Hindlimb muscle (tissue), 1 donor: ENCODE data around the gene WWOX. TPM values are rescaled to one million over a fixed set of nuclear protein-coding genes. Genes with fewer than 3 reads are reported as not detected.

Source experiments
- DNase-seq: peaks from one replicate; pipeline ENCODE4 v3.0.0-alpha.2; 2013
- polyA plus RNA-seq: library from polyadenylated mRNA; unstranded; fragments of 120-200 nt; gene quantifications from one replicate; pipeline ENCODE4 v1.2.1, GENCODE V29; 2013; ENCODE audit not compliant: insufficient read length

WWOX gene
- polyA plus RNA-seq, 1 donor, result 12.9 TPM

DNA sequence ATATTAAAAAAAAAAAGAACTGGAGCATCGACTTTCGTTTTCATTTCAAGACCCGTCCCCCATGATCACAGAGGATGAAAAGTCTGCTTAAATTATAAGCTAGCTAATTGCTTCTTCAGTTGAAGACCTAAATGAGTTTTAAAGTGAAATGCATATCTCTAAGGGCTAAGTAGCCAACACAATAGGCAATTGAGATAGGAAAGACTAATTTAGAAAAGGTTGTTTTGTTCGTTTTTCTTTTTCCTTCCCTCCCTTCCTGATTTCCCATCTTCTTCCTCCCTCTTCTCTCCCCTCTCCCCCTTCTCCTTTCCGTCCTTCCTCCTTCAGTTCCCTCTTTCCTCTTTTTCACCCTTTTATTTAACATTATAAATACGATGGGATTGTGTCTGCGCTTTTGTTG, 377.2 kb downstream of the WWOX start:
- DNase-seq, result no peak

DNA sequence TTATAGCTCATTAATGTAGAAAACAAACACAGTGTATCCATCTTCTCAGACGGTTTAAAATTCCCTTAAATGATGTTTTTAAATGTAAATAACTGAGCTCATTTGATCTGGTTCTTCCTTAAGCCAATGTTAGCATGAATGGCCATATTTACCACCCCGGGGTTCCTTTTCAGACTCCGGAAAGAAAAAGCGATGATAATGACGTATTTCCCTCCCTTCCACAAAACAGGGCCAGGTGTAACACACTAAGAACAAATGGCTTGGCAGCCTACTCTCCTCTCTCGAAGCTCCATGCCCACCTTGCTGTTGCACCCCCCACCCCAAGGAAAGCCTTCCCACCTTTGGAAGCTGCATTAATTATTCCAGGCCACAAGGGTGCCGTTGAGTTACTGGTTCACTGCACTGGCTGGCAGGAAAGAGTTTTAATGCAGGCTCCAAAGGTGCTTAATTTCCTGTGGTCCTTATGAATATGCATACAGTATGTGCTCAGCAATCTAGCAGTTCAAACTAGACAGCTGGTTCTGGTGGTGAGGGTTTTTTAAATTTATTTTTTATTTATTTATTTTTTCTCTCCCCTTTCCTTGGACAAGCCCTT, 378.9 kb downstream of the WWOX start:
- DNase-seq, result no peak

DNA sequence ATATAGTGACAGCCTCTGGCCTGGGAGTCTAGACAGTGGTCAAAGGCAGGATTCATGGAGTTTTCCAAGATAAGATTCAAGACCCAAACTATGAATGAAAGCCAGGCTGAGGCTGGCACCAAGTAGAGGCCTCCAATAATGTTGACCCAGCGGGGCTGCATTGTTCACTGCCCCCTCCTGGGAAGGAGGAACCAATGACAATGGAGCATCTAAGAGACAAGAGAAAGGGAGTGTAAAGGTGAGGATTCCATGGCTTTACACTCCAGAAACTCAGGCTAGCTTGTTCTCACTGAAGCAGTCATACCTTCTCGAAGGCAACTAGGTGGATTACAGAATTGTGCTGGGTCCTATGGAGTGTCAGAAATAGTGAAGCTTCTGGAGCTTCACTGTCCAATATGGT, 380.3 kb downstream of the WWOX start:
- DNase-seq, result no peak

DNA sequence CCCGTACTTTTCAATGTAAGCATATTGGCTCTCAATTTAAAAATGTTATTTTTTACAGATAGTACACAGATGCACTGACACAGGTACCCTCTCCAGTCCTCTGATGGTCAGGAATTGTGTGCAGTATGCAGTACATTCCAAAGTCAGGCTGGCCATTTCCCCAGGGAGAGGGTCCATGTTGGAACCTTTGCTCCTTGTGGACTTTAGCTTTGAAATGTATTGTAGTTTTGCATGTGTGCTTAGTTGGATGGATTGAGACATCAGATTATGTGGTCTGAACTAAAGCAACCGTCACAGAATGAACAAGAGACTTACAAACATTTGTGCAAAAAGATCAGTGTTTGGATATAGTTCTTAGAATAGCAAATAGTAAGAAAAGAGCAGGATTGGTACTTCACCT, 381.1 kb downstream of the WWOX start:
- DNase-seq, result no peak

DNA sequence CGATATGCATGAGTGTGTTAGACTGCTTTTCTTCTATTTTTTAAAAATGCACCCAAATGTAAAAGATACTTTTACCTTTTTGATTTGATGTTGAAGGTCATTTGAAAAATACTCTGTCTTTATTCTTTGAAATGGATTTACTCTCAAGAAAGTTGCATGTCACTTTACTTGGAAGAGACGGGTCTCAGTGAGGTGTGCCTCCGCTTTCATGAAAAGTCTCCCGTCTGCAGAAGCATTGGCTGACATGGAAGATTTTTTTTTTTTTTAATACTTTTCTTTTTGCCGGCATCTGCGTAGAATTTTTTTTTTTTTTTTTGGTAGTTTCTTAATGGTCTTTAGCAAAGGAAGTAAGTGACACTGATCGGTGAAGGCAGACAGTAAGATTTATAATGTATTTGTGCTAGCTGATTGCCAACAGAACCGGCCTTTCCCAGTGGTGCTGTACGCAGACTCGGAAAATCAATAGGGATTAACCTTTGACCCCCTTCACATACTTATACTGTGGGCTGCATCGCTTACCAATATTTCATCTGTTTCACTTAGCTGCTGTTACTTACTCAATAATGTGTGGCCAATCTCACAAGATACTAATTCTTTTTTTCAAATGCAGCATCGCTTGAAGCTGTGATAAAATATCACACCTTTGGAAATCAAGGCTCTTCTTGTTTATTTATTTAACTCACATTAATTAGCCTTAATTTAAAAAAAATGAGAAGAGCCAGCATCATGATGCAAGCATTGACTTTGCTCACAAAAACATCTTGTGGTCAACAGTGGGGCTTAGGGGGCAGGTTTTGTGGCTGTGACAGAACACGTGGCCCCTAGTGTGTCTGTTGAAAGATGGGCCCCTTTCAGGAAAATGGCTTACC, 383.9 kb downstream of the WWOX start:
- no peak for DNase-seq

DNA sequence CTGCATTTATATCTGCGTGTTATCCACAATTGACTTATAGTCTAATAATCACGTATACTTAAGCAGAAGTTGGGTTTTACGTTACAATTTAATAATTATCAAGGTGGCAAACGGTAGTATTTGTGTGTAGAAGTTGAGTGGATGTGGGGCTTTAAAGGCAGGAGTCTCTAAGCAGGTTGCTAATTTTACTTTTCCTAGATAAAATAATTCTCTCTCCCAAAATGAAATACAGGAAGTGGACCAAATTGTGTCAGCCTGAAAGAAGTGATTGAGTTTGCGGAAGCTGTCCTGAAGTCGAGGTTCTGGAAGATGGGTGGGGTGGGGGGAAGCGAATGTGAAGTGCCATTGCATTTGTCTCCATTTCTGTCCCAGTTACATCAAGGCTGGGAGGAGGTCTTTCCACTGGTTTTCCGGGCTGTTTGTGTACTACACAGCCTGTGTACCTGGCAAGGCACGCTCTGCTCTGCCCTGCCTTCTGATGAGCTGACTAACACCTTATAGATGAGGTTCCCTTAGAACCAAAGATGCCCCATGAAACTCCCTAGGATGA, 385.1 kb downstream of the WWOX start:
- DNase-seq, result no peak

DNA sequence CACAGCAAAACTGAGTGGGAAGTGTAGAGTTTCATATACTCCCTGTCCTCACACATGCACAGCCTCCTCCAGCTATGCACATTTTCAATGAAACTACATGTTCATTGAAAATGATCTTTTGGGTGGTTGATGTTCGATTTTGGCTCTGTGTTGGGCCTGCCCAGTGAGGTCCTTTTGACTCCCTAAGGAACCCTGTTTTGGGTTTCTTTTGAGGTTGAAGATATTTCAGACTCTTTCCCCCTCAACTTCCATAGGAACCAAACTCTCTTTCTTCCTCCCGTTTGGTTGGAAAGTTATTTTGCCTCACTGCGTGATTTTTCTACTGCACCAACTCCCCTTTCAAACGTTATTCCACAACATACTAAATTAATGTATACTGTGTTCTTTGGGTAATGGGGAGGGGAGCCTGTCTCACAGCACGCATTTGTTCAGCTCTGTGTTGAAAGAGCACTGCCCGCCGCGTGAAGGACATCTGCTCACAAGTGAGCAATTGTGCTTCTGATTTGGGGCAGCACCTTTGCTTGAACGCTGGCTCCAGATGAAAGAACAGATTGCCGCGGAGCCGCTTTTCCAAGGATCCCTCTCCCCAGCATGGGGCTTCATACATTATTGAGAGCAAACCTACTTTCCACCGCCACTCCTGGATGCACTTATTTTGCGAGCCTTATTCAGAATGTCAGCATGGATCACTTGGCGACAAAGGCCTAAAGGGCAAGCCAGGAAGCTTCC, 385.9 kb downstream of the WWOX start:
- DNase-seq, result no peak

DNA sequence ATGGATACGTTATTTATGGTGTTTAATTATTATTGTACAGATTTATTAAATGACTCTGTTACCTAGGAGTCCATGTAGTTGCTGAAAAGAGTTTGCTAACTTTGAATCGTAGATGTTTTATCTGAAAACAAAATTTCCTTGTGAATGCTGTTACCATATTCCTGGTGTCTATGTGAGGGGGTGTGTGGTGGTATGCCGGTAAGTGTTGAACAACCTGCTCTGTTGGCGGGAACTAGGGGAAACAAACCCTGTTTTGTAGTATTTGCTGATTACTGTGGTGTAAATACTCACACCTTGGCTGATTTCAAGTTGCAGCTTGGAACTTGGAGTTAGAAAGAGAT, 386.4 kb downstream of the WWOX start:
- DNase-seq, result no peak

DNA sequence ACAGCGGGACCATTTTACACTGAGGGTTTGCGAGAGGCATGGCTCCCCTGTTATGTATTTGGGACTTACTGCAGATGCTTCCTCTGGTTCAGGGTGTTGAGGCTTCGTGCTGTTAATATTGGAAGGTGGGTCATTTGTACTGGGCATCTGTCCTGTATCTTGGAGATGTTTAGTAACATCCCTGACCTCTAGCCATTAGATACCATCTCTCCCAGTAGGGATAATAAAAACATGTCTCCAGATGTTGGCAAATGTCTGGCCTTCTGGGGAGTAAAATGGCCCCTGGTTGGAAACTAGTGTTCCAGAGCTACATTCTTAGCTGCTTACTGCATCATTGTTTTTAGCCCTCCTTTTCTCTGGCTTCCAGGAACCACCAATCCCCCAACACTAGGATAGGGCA, 388.0 kb downstream of the WWOX start:
- DNase-seq, result no peak

DNA sequence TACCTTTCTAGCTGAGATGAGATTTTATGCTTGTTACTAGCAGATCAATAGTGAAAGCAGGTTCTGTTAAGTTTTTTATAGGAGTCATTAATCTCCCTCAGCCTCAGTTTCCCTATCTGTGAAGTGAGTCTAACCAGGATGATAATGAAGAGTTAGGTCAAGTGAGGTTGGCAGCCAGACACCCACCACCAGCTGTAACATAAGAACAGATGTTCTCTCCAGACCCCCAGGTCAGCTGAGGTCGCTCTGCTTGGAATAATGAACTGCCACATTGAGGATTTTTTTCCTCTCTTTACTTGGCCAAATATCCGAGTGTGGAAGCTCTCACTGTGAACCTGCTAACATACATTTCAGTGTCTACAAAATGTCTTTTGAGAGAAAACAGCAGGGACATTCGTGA, 389.6 kb downstream of the WWOX start:
- no peak for DNase-seq

DNA sequence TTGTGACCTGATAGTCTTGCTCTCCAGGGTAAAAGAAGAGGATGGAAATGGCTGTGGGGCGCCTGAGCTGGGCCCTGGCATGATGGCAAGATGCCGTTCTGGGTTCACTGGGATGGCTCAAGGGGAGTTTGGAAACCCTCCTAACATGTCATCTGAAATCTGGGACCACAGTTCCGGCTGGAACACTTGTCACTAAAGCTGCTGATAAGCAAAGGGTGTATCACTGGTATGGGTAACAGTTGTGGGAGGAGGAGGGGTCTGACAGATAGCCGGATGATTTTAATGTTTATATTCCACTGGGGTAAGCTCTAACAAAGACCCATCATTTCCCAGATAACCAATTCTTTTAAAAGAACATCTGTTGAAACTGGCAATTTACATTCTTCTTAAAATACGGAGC, 390.2 kb downstream of the WWOX start:
- no peak for DNase-seq

DNA sequence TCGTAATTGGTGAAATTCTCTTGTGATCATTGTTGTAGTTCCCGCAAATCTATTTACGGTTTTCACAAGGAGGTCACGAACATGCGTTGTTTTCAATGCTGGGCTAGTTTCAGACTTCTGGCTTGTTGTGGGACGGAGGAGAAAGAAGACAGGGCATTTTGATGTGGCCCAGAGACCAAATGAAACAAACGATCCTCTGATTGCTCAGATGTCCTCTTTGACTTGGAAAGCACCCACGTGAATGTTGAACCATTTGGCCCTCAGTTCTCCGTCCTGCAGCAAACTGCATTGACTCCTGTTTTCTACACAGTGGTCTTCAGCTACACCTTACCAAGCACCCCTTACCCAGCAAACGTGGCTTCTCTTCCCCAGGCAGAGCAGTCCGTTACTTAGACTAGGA, 391.0 kb downstream of the WWOX start:
- DNase-seq, result no peak

DNA sequence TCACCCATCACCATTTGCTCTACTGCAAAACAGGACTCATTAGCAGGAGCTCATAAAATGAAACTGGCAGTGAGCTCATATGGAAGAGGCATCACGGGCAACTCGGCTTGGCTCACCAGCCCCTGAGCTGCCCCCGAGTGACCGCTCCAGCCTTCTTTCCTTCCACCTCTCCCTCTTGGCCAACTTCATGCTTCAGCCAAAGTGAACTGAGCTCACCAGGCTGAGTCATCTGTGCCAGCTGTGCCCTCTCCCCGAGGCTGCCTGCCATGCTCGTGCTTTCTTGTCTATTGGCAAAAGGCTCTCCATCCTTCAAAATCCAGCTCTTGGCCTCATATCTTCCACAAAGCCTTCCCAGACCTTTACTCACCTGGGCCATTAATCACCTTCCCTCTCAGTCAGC, 391.4 kb downstream of the WWOX start:
- no peak for DNase-seq

DNA sequence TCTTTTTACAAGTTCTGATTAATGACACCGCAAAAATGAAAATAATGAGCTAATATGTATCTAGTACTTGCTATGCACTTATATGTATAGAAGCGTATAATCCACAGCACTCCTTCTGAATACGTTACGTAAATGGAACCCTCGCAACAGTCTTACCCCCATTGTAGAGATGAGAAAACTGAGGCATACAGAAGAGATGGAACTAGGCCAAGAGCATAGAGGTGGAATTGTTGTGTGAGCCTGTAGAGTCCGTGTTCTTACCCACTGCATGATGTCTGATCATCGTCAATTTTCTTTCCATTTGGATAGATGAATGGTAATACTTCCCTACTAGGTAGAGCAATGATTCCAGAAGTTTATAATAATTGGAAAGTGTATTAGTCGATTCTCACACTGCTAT, 394.1 kb downstream of the WWOX start:
- DNase-seq, result no peak

DNA sequence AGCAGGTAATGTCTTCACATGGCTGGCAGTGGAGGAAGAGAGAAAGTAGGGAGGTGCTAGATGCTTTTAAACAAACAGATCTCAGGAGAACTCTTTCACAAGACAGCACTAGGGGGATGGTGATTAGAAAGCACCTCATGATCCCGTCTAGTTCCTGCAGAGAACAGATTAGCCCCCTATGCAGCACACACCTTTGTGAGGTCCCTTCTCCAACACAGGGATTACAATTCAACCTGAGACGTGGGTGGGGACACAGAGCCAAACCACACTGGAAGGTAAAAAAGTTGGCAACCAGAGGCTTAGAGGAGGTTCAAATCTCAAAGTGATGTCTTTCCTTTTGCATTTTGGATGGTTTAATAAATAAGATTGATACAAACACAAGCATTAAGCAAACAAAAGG, 394.7 kb downstream of the WWOX start:
- DNase-seq, result no peak

DNA sequence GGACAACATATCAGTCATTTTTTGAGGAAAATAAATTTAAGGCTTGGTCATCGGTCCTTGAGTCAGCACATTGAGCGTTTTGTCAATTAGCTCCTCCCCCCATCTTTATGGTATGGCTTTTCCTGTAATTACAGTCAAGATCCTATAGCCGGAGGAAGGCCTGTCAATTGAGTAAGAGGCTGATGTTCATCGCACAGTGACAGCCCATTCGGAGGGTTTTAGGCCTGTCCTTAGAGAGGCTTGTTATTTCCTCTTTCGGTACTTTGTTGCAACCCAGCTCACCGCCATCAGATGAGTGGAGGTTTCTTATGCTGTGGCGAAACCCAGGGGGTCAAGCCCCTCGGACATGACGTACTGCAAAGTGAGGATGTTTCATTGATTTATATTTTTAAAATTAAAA, 395.2 kb downstream of the WWOX start:
- DNase-seq, result no peak

DNA sequence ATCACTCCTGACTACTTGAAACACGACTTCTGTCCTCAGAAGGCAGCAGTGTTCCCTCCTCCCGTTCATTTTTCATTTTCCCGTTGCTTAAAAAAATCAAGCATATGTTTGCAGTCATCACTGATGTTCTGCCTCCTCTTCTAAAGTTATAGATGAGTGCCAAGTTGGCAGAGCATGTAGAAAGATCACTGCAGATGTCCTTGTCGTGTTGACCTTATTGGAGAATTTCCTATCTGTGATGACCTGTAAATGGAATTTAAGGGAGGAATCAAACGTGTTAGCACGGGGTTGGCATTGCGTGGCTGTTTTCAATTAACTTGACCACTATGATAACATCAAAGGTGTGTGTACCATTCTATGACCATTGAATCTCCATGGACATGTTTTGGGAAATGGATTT, 396.7 kb downstream of the WWOX start:
- DNase-seq, result no peak

DNA sequence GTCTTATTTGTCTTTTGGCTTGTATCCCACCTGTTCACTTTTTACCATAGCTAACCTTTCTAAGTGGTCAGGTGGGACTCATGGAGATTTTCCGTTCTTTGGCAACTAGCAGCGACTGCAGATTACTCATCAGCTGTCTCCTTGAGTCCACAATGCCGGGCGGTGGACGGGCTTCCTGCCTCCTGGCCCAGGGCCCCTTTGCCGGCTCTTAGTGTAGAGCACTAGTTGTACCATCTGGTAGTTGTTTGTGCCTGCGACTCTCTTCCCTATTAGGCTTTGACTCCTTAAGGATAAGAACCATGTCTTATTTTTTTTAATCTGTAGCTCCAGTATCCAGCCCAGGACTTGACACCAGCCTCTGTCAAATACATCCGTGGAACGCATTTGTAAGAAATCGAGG, 399.9 kb downstream of the WWOX start:
- DNase-seq, result no peak

DNA sequence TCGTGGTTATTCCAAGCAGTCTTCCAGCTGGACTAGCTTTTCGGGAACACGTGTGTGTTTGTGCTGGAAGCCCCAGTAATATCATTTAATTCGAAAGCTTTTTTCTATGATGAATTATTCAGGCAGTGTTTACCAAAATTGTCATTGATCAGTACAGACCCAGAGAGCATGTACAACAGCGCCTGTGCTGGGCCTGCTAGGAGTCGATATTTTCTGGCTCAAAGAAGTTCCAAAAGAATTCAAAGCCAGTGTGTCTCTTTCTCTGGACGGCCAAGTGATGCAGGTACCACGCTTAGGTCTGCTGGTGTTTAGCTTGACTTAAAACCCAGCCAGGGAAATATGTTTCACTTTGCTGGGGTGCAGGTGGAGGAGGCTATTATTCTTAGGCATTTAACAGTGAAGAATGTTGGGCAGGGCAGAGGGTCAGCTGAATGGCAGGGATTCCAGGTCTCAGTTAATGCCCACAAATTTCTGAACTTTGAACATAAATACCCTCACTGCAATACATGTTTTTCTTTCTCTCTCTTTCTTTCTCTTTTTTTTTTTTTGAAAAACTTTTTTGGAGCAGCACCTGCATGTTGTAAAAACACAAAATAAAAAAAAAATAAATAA, 401.3 kb downstream of the WWOX start:
- no peak for DNase-seq

DNA sequence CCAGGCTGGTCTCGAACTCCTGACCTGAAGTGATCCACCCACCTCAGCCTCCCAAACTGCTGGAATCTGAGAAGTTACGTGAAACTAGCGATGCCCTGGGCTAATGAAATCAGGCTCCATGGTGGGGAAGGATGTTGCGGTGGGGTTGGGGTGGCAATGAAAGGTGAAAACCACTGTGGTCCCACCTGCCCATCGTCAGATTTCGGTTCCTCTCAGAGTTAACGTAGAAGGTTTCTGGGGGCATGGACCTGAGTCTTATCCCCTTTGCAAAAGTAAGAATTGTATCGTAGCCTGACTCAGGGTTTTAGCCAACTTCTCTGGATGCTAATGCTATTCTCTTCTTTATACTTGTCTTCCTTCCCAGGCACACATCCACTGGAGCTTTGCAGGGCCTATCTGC, 402.3 kb downstream of the WWOX start:
- no peak for DNase-seq

DNA sequence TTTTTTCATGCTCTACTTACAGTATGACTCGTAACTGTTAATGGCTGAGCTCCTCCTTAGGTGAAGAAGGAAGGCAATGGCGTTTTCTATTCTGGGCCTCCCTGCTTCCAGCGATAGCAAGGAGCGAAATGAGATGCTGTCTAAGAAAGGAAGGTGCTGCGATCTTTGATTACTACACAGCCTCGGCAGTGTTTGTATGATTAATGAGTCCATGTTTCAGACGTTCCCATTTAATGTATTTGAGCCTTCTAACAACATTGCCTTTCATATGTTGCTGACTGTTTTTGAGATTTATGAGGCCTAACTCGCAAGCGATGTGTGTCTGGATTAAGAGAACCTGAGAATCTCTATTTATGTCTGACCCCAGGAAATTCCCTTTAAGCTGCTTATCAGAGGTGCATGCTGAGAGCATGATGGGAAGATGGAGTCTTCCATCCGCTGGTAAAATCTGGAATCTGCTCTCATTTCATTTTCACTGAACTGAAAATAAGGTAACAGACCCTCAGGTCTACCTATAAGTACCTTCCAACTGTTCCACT, 403.4 kb downstream of the WWOX start:
- no peak for DNase-seq

DNA sequence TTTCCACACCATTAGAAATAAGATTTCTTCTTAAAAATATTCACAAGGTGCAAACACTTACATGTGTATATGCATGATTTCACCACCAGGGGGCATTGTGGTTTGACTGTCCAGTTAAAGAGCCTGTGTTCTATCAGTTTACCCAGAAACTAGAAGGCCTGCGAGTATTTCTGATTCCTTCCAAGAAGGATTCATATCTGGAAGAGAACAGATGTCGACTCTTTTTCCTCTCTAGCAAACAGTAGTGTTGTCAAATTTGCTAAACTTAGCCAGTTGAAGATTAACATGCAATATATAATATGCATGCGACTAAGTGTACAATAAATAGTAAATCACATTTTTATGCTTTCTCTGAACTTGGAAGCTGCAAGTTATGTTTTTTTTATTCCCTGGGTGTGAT, 404.1 kb downstream of the WWOX start:
- DNase-seq, result peak; percentile 83

DNA sequence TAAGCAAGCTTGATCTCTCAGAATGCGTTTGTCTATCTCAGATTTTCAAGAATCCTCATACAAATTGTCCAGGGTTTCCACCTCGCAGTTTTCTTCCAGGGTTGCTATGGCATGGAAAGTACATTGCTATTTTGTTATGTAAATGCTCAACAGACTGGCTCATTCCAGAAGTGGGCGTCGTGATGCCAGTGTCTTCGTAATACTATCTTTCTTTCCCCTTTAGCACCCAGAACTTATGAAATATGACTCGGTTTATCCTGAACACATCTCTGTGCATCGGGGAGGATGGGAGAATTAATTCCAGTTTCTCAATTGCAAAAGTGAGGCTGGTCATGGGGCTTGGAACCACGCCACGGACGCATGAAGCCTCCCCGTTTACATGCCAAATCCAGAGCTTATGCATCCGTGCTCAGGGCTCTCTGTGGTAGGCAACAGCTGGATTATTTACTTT, 405.0 kb downstream of the WWOX start:
- DNase-seq, result peak; percentile 65
